DMS53 (cell line): ENCODE measurements around the gene PIBF1.
A peak's percentile ranks its signal among the peaks of the same experiment; 100 is the strongest.
"Not testable (repeated sequence)": the region's sequence is repeated elsewhere in the genome, so short reads cannot be mapped to it uniquely, and the experiment has no call there.

ENCODE experiments used
- DNase-seq: peaks from one replicate; lab custom pipeline; 2025; lab: John Stamatoyannopoulos, UW

PIBF1 gene, protein sequence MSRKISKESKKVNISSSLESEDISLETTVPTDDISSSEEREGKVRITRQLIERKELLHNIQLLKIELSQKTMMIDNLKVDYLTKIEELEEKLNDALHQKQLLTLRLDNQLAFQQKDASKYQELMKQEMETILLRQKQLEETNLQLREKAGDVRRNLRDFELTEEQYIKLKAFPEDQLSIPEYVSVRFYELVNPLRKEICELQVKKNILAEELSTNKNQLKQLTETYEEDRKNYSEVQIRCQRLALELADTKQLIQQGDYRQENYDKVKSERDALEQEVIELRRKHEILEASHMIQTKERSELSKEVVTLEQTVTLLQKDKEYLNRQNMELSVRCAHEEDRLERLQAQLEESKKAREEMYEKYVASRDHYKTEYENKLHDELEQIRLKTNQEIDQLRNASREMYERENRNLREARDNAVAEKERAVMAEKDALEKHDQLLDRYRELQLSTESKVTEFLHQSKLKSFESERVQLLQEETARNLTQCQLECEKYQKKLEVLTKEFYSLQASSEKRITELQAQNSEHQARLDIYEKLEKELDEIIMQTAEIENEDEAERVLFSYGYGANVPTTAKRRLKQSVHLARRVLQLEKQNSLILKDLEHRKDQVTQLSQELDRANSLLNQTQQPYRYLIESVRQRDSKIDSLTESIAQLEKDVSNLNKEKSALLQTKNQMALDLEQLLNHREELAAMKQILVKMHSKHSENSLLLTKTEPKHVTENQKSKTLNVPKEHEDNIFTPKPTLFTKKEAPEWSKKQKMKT

DNA sequence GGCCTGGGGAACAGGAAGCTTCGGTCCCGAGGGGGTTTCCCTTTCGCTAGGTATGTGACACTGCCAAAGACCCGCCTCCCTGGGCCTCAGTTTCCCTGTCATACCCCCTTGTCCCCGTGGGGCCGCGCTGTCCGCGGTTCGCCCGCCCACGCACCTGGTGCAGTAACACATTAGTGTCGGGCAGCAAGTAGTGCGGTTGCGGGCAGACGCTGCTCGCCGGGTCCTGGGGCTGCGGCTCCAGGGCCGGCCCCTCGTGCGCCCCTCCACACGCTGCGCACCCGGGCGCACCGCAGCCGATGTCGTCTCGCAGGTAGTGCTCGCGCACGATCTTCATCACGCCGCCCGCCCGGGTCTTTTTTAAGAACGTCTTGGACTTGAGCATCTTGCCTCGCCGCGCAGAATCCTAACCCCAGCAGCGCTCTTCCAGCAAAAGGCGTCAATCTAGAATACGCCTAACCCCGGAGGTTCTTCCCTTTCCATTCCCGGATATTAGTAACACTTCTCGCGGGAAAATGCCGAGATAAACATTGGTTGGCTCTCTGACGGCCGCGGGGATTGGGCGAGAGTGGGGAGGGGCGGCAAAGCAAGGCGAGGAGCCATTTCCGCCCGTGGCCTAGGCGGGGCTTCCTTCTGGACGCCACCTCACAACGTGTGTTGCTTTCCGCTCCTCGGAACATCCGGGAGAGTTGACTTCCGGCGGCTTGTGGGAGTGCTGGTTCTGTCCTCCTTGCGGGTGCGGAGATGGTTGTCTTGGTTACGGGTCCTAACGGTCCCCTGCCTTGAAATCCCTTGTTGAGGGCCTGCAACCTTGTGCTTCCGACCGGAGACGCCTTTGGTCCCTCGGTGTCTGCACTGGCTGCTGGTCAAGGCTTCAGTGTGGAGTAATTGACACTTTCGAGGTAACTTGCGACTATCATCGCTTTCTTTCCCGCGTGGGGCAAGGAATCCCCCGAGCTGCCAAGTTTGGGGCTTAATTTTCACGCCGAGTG is at the start of gene PIBF1, which contains the start of gene DIS3:
Gene PIBF1 (plus strand): TSS at position 683 of the 989 bp plus-strand sequence. CDS start 1,337 bp downstream, outside the sequence.
Gene DIS3 (minus strand): TSS at position 450 of the 989 bp plus-strand sequence. CDS start 68 bp downstream, at position 382.
- DNase-seq, result peak; percentile 94

DNA sequence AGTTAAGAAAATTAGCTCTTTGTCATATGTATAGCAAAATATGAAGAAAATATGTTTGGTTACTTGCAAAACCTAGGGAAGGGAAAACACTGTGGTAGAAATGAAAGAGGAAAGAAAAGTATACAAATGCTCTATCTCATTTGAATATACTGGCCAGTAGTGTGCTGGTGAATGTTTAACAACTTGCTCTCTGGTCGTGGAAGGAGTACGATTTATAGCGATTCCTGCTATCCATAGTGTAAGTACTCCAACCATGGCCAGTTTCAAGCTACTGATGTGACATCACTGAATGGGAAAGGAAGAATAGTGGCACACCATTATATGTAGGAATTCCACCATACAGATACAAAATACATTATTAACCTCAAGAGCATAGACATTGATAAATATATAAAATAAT is 44.9 kb upstream of the PIBF1 start:
- DNase-seq, result no peak

DNA sequence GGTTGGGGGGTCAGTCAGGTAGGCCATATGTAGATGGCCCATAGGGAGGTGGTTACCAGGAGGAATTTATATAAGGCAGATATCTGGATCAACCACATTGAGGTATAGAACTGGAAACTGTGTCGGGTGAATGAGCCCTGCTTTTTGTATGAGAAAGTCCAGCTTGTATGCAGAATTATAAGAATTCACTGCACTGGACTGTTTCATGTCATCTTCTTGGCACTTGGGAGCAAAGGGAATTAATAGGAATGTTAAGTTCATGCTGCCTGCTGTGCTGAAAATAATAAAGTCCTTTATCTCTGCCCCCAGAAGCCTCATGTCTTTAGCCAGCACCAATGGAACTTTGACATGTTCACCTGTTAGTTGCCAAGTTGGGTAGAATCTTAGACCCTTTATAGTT is 41.9 kb upstream of the PIBF1 start:
- DNase-seq, result no peak

DNA sequence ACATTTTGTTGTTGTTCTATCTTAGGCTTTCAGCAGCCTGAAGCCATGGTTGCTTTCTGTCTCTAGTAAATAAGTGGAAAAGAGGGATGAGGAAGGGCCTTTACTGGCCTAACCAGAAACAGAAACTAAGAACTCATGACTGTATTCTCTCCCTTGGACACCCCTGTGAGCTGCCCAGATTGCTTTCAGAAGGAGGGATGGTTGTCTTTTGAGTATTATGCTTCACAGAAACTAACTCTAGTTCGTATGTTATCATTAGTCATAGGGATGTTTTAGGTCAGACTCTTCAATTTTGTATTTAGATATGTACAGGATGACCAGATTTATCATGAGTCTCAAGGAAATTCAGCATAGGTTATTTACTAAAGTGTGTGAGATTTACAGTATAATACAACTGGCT is 36.7 kb upstream of the PIBF1 start:
- no peak for DNase-seq

DNA sequence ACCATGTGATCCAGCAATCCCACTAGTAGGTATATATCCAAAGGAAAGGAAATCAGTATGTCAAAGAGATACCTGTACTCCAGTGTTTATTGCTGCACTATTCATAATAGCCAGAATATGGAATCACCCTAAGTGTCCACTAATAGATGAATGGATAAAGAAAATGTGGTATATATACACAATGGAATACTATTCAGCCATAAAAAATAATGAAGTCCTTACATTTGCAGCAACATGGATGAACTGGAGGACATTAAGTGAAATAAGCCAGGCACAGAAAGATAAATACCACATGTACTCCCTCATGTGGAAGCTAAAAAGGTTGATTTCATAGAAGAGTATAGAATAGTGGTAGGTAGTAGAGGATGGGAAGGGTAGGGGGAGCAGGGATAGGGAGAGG is 30.7 kb upstream of the PIBF1 start:
- DNase-seq, result no peak

DNA sequence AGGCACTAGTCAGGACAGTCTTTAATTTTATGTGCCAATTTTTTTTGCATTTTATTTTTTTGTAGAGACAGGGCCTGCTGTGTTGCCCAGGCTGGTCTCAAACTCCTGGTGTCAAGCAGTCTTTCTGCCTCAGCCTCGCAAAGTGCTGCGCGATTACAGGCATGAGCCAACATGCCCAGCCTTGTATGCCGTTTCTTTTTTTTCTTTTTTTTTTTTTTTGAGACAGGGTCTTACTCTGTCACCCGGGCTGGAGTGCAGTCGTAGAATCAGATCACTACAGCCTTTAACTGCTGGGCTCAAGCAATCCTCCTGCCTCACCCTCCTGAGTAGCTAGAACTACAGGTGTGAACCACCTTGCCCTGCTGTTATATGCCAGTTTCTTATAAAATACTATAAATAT is 27.8 kb upstream of the PIBF1 start:
- no peak for DNase-seq

DNA sequence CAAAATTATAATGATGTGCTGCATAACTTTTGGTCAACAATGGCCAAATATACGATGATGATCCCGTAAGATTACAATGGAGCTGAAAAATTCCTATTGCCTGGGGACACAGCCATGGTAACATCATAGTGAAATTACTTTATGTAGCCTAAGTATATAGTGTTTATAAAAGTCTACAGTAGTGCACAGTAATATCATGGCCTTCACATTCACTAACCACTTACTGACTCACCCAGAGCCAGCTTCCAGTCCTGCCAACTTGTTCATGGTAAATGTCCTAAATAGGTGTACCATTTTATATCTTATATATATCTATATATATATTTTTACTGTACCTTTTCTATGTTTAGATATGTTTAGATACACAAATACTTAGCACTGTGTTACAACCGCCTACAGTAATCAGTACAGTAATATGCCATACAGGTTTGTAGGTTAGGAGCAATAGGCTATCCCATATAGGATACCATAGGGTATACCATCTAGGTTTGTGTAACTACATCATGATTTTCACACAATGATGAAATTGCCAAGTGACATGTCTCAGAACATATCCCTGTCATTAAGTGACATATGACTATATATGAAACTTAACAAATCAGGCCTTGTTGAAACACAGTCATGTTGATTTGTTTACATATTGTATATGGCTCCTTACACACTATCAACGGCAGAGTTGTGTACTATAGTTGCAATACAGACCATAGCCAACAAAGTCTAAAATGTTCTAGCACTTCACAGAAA is 24.0 kb upstream of the PIBF1 start:
- DNase-seq, result no peak

DNA sequence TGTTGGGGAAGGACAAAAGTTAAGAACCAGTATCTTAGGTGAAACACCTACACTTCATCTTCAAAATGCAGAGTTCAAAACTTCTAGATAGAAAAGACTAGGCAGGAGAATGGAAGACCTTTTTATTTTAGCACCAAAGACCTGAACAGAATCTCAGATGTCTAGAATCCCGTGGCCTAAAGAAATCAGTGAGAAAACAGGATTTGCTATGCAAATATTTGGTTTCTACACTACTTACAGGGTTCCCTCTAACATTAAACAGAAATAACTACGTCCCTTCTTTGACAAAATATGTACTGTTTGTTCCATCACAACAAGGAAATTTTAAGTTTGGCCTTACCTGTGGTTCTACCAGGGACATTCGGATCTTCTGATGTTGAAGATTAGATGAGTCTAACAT is 21.7 kb upstream of the PIBF1 start:
- no peak for DNase-seq

DNA sequence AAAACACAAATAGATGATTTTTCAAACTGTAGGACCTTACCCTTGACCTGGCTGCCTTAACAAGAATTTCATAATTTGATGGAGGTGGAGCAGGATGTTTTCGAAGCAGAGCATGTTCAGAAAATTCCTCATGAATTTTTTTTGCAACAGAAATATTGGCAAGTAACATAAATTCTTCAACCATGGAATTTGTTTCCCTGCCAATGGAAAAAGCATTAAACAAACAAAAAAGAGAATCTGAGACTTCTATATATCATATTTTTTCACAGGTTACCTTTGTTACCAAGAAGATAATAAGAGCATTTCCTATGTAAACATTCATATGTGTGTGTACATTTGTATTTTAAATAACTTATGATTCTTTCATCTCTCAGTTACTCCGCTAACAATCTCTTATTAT is 18.5 kb upstream of the PIBF1 start:
- no peak for DNase-seq

DNA sequence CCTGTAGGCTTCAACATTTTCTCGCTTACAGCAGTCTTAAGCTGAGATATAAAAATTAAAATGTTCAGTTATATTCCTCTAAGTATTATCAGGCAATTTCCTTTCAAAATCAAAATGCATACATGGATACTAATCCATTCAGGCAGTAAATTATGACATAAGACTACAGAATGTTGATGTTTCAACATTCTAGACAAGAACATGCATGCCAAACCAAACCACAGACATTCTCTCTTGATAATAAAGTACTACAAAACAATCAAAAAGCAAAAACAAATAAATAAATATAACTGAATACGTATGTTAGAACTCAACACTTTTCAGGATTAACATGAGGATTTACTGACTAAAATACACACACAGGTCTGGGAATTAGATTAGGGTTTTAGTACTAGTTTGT is 7.9 kb upstream of the PIBF1 start:
- DNase-seq, result no peak

DNA sequence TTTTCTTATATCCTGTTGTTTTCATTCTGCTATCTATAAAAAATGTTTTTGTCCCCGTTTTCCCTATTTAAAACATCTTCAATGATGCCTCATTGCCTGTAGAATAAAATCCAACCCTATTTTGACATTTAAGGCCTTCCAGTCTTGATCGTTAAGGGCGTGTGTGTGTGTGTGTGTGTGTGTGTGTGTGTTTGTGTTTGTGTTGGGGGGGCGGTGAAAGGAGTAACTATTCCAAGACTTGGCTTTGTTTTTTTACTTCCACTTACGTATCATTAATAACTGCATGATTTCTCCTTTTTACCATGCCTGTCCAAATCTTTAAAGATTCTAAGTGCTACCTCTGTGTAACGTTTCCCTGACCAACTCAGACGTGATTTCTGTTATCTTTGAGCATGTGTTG is 784 bp downstream of the PIBF1 start:
- DNase-seq, result peak; percentile 4

DNA sequence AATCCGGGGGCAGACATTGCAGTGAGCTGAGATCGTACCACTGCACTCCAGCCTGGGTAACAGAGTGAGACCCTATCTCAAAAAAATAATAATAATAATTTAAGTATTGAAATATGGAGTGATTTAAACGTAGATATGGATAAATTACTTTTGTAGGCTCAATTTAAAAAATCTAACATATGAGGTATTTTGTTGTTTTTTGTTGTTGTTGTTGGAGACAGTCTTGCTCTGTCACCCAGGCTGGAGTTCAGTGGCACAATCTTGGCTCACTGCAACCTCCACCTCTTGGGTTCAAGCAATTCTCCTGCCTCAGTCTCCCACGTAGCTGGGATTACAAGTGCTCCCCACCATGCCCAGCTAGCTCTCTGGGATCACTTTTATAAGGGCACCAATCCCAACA is 2.7 kb downstream of the PIBF1 start:
- DNase-seq, result not testable (repeated sequence)

DNA sequence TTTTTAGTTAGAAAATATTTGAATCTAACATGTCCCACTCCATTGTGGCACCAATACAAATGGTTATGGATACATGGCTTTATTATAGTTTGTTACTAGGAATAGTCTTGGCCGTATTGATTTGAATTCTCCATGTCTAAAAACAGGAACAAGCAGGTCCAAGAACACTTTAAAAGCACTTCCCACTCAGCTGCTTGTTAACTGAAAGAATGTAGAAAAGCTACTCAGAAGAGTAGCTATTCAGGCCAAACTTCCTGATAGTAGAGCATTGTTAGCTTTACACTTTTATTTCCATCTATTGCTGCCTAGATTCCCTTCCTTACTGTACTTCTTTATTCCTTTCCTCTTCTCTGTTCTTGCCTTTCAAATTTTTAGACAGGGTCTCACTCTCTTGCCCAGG is 6.9 kb downstream of the PIBF1 start:
- no peak for DNase-seq

DNA sequence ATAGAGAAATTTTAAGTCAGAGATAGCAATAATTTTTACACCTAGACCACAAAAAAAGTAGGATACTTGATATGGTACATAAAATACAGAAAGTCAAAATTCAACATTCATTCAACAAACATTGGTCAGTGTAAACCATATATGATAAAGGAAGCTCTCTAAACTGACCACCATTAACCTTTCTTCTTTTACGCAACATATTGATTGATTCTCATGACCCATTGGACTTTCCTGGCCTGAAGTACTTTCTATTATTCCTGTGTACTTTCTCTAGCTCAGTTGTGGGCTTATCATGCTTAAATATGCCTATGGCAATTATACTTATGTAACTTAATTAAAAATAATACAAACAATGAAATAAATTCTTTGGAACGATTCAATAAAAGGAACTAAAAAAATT is 10.7 kb downstream of the PIBF1 start:
- no peak for DNase-seq

DNA sequence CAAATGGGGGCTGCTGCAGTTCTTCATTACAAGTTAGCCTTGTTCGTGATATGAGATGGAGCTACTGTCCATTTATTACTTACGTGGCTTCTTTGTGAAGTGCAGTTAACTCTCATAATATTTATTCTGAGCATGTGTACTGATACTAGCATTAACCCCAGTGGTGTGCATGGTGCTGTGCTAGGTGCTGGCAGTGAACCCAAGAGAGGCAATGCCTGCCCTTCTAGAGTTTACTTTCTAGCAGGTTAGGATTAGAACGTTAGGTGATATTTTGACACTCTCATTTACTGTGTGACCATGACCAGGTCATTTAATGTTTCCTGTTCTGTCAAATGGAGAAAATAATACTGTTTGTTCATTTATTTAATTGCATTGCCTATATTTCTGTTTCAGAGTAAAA is 16.9 kb downstream of the PIBF1 start:
- no peak for DNase-seq

DNA sequence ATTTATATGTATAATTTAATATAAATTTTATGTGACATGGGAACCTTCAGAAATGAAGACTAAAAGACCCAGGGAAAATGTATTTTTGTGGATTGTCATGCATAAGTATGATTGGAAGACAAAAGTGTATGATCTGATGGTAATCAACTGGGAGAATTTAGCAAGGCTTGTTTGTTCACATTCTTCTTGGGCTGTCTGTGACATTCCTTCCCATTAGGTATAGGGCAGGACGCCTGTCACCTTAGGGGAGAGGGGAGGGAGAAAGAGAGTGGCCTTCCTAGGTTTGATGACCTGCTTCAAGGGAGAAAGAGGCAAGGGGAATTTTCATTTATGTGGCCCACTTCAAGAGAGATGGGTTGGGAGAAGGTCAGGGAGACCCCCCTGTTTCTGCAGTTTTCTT is 22.4 kb downstream of the PIBF1 start:
- DNase-seq, result no peak

DNA sequence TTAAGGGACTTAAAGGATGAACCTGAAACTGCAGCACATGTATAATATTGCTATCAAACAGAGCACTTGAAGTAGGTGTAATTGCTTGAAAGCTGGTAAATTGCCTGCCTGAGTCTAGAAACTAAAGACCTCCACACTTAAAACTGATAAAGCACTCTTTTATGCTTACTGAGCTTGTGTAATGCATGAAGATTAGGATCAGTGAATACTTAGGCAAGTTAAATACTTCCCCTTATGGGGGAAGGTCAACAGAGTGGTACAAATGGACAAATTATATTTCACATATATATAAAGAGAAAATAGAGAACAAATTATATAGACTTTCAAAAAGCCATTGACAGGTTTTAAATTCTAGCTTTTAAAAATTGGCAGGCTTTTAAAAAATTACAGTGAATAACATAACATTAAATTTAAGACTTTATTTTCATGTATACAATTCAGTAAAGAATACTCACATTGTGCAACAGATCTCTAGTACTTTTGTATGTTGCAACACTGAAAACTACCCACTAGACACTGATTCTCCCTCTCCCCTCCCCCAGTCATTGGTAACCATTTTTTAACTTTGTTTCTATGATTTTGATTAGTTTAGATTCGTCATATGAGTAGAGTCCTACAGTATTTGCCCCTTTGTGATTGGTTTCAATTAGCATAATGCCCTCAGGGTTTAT is 23.9 kb downstream of the PIBF1 start:
- DNase-seq, result no peak

DNA sequence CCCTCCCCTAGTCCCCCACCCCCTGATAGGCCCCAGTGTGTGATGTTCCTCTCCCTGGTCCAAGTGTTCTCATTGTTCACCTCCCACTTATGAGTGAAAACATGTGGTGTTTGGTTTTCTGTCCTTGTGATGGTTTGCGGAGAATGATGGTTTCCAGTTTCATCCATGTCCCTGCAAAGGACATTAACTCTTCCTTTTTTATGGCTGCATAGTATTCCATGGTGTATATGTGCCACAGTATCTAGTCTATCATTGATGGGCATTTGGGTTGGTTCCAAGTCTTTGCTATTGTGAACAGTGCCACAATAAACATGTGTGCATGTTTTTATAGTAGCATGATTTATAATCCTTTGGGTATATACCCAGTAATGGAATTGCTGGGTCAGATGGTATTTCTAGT is 24.6 kb downstream of the PIBF1 start:
- not testable (repeated sequence) for DNase-seq

DNA sequence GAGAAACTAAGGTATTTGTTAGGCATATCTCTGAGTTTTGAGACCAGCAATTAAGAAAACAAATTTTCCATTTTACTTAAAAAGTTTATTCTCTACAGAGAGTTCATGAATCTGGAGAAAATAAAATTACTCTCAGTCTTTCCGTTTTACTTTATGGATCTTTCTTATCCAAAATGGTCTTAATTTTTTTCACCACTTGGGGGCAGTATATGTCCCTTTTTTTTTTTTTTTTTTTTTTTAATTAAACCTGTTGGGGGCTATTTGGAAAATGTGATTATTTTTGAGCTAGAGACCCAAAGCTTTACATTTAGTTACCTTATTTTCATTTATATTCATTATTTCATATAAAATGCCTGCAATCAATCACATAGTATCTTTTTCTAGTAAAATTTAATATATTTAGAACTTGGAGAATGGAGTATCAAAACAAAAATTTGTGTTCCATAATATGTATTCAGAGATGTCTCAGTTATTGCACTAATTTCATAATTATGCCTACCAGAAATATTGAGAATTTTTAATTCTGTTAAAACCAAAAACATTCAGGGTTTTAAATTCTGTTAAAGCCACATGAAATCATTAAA is 27.1 kb downstream of the PIBF1 start:
- peak; percentile 1 for DNase-seq

DNA sequence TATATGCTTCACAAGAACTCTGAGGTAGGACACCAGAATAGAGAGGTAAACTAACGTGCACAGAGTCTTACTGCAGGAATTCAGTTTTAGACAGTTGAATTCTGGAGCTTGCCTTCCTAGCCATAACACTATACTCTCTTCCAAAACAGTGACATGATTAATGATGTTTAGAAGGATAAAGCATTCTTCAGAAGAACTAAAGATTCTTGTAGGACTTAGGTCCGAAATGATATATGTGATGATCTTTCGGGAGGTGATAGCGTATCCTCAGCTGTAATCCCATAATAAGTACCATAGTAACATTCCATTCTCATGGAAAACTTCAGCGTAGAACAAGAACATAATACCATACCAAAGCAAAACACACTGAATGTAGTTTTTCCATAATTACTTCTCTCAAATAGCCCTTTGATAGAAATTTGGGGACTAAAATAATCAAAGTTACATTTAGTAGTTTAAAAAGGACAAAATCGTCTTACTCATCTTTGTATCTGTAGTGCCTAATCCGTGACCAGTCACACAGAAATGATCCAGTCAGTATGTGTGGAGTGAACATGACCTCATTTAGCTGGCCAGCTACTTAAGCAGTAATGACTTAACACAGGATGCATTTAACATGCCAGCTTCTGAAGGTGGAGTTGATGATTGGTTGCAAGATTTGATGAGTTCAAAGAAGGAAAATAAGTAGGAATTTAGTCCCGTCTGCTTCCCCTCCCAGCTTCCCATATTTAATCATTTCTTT is 38.4 kb downstream of the PIBF1 start:
- DNase-seq, result no peak
